ENCODE data around the gene AACS.

DNA sequence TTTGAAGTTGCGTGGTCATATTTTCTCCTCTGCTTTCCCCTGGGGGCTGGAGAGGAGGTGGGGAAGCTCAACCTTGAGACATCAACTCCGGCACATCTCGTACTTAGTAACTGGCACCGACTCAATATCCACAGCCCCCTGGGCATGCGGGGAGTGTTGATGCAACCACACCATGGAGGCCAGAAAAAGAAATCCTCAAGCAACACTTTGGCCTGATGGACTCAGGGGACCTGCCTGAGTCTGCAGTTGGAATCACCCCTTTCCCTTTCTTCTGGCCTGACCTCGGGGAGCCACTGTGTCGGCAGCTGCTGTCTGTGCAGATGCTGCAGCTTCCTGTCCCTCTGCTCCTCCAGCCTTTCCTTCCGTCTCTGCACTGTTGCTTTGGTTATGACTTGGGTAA is 11.4 kb upstream of the AACS start:
- TF ChIP-seq, protein P1, sequence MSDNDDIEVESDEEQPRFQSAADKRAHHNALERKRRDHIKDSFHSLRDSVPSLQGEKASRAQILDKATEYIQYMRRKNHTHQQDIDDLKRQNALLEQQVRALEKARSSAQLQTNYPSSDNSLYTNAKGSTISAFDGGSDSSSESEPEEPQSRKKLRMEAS (IDR thresholded peaks at IDR 0.05; ENCODE audit: low read depth, low read length): no peak
- TF ChIP-seq, protein P2, sequence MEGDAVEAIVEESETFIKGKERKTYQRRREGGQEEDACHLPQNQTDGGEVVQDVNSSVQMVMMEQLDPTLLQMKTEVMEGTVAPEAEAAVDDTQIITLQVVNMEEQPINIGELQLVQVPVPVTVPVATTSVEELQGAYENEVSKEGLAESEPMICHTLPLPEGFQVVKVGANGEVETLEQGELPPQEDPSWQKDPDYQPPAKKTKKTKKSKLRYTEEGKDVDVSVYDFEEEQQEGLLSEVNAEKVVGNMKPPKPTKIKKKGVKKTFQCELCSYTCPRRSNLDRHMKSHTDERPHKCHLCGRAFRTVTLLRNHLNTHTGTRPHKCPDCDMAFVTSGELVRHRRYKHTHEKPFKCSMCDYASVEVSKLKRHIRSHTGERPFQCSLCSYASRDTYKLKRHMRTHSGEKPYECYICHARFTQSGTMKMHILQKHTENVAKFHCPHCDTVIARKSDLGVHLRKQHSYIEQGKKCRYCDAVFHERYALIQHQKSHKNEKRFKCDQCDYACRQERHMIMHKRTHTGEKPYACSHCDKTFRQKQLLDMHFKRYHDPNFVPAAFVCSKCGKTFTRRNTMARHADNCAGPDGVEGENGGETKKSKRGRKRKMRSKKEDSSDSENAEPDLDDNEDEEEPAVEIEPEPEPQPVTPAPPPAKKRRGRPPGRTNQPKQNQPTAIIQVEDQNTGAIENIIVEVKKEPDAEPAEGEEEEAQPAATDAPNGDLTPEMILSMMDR (IDR thresholded peaks at IDR 0.05 in 2 of 3, conservative IDR thresholded peaks at IDR 0.05 in 1 of 3; ENCODE audit: control insufficient read depth in 2 of 3, extremely low read depth in 1 of 3, insufficient read depth in 1 of 3, low read depth in 3 of 3, low read length in 3 of 3): no peak
- TF ChIP-seq GABPA (IDR thresholded peaks at IDR 0.05; ENCODE audit: low read depth): no peak
